HG03066 (cell line): Measurements from ENCODE around the gene ACTL9.

ENCODE experiments used
- ATAC-seq: cut with Tn5 transposase; IDR thresholded peaks from one replicate; pipeline ENCODE4 v1.9.1; 2021; ENCODE audit warnings: low read depth; ENCODE audit not compliant: unreplicated experiment

Gene ACTL9

GRCh38 chr19:8686549-8686948 lies 12.0 kb downstream of the ACTL9 start:
- no peak for ATAC-seq

GRCh38 chr19:8684001-8684902 lies 14.3 kb downstream of the ACTL9 start:
- ATAC-seq = no peak

GRCh38 chr19:8682931-8683330 lies 15.7 kb downstream of the ACTL9 start:
- no peak for ATAC-seq

DNA sequence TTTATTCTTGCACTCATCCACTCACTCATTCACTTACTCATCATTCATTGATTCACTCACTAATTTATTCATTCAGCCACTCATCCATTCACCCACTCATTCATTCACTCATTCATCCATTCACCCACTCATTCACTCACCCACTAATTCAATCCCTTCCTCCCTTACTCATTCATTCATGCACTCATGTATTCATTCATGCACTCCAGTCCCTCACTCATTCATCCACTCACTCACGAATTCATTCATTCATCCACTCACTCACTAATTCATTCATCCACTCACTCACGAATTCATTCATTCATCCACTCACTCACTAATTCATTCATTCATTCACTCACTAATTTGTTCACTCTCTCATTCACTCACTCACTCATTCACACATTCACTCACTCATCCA lies 16.1 kb downstream of the ACTL9 start:
- ATAC-seq = no peak

DNA sequence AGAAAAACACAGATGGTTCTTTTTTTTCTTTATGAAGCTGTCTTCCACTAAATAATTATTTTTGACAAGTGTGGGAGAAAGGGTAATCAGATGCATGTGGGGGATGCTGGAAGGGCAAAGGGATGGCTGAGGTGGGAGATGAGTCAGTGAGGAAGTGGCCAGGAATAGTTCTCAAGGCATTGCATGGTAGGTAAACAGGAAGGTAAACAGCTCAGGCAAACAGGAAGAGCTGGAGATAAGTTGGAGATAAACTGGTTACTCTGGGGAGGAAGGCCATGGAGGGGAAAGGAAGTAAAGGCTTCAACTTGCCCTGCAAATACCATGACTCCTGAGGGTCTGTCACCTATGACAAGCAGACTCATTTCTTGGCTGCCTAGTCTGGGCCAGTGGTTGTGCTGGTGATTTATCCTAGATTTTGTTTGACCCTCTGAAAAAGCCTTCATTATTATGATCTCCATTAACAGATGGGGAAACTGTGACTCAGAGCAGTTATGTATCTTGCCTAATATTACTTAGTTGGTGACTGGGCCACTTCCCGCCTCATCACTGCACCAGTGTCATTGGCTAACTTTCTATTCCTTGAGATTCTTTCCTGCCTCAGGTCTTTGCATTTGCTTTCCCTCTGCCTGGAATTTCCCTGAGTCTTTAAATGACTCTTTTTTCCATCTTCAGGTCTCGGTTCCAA lies 17.1 kb downstream of the ACTL9 start:
- no peak for ATAC-seq

- ATAC-seq = no peak
These were observed 17.8 kb downstream of the ACTL9 start for GRCh38 chr19:8680676-8681344.

- no peak for ATAC-seq
These were observed 20.3 kb downstream of the ACTL9 start for GRCh38 chr19:8678244-8678807.

GRCh38 chr19:8675066-8675465 lies 23.5 kb downstream of the ACTL9 start:
- no peak for ATAC-seq

DNA sequence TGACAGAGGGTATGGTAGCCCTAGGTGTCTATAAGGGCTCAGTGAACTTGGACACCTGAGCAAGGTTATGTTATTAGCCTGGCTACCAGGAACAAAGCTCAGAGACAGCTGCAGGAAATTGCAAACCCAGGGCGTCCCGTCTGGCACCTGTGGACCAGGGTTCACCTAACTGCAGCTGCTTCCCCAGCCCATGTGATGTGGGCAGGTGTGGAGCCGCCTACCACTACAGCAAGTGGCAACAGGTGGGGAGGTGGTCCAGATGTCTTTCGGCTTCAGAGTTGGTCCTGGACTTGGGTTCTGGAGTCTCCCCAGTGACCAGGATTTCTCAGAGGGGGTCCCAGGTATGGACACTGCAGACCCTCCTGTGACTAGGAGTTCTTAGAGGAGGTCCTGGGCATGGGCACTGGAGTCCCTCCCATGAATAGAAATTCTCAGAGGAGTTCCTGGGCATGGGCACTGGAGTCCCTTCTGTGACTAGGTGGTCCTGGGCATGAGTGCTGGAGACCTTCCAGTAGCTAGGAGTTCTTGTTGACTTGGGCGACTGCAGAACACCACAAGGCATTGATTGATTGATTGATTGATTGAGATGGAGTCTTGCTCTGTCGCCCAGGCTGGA lies 25.2 kb downstream of the ACTL9 start:
- ATAC-seq = no peak

DNA sequence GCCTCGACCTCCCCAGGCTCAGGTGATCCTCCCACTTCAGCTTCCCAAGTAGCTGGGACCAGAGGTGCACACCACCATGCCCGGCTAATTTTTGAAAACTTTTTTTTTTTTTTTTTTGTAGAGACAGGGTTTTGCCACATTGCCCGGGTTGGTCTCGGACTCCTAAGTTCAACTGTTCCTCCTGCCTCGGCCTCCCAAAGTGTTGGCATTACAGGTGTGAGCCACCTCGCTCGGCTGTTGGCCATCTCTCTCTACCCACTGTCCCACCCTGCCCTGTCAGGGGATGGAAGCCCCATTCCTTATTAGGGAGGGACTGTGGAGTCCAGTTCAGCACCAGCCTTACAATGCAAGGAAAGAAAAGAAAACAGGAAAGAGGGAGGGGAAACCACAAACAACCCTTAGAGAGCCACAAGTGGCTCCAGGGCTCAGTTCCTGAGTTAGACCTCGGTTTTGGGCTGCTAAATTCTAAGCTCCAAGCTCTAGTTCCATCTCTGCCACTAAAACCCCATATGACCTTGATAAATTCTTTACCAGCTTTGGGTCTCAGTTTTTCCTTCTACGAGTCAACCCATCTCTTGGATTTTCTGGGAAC lies 31.7 kb downstream of the ACTL9 start:
- no peak for ATAC-seq

- no peak for ATAC-seq
These were observed 33.0 kb downstream of the ACTL9 start for GRCh38 chr19:8665468-8666213.

- no peak for ATAC-seq
These were observed 33.9 kb downstream of the ACTL9 start for GRCh38 chr19:8664671-8665057.

- ATAC-seq = no peak
These were observed 34.5 kb downstream of the ACTL9 start for GRCh38 chr19:8663920-8664670.

GRCh38 chr19:8662263-8662662 lies 36.3 kb downstream of the ACTL9 start:
- ATAC-seq = no peak

- no peak for ATAC-seq
These were observed 38.7 kb downstream of the ACTL9 start for GRCh38 chr19:8659905-8660304.

GRCh38 chr19:8657869-8658268 lies 40.7 kb downstream of the ACTL9 start:
- ATAC-seq = no peak

- no peak for ATAC-seq
These were observed 43.3 kb downstream of the ACTL9 start for GRCh38 chr19:8655340-8655709.

GRCh38 chr19:8654591-8655339 lies 43.8 kb downstream of the ACTL9 start:
- no peak for ATAC-seq
